GM12801 (cell line): Measurements from ENCODE around the gene STK25.

Experiments
- CTCF ChIP-seq: IDR thresholded peaks from one replicate; pipeline ENCODE4 v1.5.1; 2011; ENCODE audit warnings: control low read depth; ENCODE audit not compliant: insufficient read length; ENCODE audit errors: extremely low read depth

STK25 gene

GRCh38 chr2:241468476-241468781, 40.0 kb downstream of the STK25 start:
- TF ChIP-seq CTCF, result no peak

DNA sequence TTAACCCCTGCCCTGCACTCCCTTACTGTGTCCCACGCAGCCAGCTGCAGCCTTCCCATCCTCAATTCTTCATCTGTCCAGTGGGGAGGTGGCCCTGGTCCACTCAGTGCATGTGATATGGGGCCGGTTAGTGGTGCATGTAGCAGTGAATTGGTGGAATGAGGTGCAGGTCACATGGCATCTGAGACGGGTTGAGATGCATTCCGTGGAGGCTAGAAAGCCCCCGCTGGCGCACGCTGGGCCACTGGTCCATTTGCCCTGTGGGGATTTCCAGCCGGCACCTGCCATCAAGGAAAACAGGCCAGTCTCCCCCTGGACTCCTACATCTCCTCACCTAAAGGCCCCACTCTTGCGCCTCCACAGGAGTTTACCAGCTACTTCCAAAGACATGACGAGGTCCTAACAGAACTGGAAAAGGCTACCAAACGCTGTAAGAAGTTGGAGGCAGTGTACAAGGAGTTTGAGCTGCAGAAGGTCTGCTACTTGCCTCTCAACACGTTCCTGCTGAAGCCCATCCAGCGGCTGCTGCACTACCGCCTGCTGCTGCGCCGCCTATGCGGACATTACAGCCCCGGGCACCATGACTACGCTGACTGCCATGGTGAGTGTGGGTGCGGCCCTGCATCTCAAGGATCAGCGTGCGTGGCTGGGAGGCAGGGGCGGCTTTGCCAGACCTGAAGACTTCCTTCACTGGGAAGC, 40.5 kb downstream of the STK25 start:
- TF ChIP-seq CTCF, result no peak

DNA sequence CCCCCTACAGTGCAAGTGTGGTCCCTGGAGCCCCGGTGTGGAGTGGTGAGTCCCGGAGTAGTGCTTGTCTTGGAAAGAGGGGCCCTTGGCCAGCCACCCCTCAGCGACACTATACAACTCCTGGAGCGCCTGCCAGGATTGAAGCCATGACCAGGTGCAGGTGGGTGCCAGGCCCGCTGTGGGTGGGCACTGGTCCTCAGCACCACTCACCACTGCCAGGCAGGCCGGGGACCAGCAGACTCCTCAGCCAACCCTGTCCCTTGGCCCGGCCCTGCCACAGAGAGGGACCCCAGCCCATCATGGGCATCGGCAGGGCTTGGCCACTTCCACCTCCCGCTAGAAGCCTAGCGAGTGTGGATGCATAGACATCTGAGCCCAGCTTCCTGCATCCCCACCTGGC, 42.2 kb downstream of the STK25 start:
- no peak for TF ChIP-seq CTCF

DNA sequence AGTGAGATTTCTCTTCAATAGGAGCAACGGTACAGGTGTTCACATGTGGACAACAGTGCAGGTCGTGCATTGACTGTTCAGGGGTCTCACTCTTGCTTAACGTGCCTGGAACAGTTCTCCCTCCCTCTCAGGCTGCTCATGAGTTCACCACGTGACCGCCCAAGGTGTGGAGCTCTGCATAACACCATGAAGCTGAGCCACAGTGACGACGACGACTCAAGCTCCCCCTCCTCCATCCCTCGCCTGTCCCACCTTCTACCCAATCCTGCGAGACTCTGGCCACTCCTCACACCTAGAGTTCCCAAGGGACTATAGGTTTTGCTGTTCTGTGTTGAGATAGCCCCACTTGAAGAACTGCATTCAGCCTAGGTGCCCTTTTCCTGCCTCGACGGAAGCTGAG, 42.8 kb downstream of the STK25 start:
- TF ChIP-seq CTCF, result no peak

GRCh38 chr2:241463276-241464135, 44.9 kb downstream of the STK25 start:
- no peak for TF ChIP-seq CTCF

DNA sequence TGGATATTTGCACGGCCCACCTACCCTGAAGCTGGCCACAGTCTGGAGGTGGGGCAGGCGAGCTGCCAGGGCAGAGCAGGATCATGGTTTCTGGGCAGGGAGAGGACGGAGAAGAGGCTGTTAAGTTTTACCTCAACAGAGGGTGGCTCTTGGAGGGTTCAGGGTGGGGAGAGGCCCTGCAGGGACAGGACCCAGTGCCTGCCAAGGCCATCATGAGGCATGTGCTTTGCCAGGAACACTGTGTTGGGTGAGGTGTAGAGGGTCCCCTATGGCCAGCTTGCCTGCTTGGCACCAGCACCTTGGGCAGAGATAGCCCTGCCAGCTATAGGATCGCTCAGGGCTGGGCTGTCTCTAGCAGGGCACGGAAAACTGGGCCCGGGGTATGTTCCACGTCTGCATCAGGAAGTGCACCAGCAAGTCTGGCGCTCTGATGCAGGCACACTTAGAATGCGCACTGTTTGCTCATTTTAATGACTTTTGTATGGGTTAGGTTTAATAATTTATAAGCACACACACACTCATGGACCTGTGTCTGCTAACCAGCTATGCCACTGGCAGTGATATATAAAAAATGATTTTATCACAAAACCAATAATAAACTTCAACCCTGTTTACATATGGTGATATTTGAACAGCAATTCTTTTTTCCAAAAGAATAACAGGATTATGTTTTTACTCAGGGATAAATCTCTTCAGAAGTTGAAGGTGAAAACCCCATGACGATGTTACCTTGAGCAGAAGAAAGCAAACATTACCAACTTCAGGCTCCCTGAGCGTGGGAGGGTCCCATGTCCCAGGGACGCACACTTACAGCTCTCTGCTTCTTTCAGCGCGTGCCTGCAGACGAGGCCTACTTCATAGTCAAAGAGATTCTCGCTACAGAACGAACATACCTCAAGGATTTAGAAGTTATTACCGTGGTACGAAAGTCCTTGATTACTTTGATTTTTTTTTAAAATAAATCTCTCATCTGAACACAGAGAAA, 46.4 kb downstream of the STK25 start:
- TF ChIP-seq CTCF, result no peak

GRCh38 chr2:241460631-241461030, 47.8 kb downstream of the STK25 start:
- no peak for TF ChIP-seq CTCF
